Measurements from ENCODE around the gene TMEM252. TPM values are rescaled to one million over a fixed set of nuclear protein-coding genes. Genes with fewer than 3 reads are reported as not detected.

Gene TMEM252
- total RNA-seq, 3 donors from 2014 or later (not counting 1 experiment from before 2014, with no cell fraction given), result not detected

DNA sequence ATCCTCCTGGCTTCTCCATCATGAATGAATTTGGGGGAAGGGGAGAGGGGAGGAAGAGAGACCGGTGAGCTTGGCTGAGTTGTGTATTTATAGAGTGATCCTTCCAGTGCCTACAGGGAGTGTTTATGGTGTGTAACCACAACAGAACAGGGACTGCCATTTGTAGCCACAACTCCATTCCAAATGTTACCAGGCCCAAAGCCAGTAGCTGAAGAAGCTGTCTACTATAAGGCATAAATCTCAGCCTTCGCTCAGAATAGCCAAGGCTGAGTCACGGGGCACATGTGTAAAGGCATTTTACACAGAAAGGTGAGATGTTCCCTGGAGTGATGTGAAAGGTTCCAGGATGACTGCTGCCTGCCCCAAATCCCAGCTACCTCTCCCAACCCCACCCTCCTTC, 2.5 kb downstream of the TMEM252 start:
- no peak for ATAC-seq
- 92% methylated on average over 3 of the region's 3 CpGs for WGBS (ENCODE audit: insufficient coverage)
- no peak for DNase-seq
- H3K4me1 ChIP-seq (ENCODE audit: control insufficient read depth, insufficient read depth, low read length), result no peaks in the 10 kb centered on the region
- no peaks in the 10 kb centered on the region for H3K9me3 ChIP-seq (ENCODE audit: control insufficient read depth, insufficient read depth, low read length)
- H3K4me3 ChIP-seq (ENCODE audit: low read length), result no peak overlapping the region
- no peaks in the 10 kb centered on the region for H3K4me1 Mint-ChIP-seq
- H3K27me3 ChIP-seq (ENCODE audit: control insufficient read depth, insufficient read depth, low read length), result no peaks in the 10 kb centered on the region
- no peak overlapping the region for H3K4me3 Mint-ChIP-seq
- H3K9me3 Mint-ChIP-seq, result no peaks in the 10 kb centered on the region
- no peaks in the 10 kb centered on the region for H3K36me3 ChIP-seq (ENCODE audit: control insufficient read depth, insufficient read depth, low read length)
- TF ChIP-seq, protein P1, sequence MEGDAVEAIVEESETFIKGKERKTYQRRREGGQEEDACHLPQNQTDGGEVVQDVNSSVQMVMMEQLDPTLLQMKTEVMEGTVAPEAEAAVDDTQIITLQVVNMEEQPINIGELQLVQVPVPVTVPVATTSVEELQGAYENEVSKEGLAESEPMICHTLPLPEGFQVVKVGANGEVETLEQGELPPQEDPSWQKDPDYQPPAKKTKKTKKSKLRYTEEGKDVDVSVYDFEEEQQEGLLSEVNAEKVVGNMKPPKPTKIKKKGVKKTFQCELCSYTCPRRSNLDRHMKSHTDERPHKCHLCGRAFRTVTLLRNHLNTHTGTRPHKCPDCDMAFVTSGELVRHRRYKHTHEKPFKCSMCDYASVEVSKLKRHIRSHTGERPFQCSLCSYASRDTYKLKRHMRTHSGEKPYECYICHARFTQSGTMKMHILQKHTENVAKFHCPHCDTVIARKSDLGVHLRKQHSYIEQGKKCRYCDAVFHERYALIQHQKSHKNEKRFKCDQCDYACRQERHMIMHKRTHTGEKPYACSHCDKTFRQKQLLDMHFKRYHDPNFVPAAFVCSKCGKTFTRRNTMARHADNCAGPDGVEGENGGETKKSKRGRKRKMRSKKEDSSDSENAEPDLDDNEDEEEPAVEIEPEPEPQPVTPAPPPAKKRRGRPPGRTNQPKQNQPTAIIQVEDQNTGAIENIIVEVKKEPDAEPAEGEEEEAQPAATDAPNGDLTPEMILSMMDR (IDR thresholded peaks at IDR 0.05), result no peak
- H3K27ac Mint-ChIP-seq, result no peak overlapping the region
- intact Hi-C loops (cut with micrococcal nuclease), result no loop called here
- H3K27me3 Mint-ChIP-seq (ENCODE audit: low read depth in 2 of 2), result peaks cover 6 to 11% of the 10 kb centered on the region in 2 donors
- no peaks in the 10 kb centered on the region for H3K36me3 Mint-ChIP-seq
- no peak overlapping the region for H3K27ac ChIP-seq (ENCODE audit: low read length)

DNA sequence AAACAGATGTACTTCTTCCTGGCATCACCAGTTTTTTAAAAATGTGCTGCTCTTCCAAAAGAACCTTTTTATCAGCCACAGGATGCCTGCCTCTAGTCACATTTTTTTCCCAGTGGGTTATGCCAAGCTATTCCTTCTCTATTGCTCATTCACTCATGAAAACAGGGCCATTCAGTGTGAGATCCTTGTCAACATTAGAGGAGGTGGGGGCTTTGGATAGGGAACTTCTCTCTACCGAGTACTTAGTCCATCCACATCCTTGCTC, 3.1 kb downstream of the TMEM252 start:
- DNase-seq (no peak), ATAC-seq (no peak)
- H3K4me3 Mint-ChIP-seq, result no peak overlapping the region
- WGBS (ENCODE audit: insufficient coverage), result 91% methylated on average over 1 of the region's 1 CpG
- TF ChIP-seq, protein P1 (IDR thresholded peaks at IDR 0.05), result no peak
- H3K27ac Mint-ChIP-seq, result no peak overlapping the region
- no peaks in the 10 kb centered on the region for H3K9me3 Mint-ChIP-seq
- Histone ChIP-seq H3K36me3 (ENCODE audit: control insufficient read depth, insufficient read depth, low read length) (no peaks in the 10 kb centered on the region), H3K27me3 (ENCODE audit: control insufficient read depth, insufficient read depth, low read length) (no peaks in the 10 kb centered on the region), H3K9me3 (ENCODE audit: control insufficient read depth, insufficient read depth, low read length) (no peaks in the 10 kb centered on the region), H3K4me1 (ENCODE audit: control insufficient read depth, insufficient read depth, low read length) (no peaks in the 10 kb centered on the region), H3K4me3 (ENCODE audit: low read length) (no peak overlapping the region), H3K27ac (ENCODE audit: low read length) (no peak overlapping the region)
- intact Hi-C loops (cut with micrococcal nuclease), result no loop called here
- peaks cover 6 to 10% of the 10 kb centered on the region in 2 donors for H3K27me3 Mint-ChIP-seq (ENCODE audit: low read depth in 2 of 2)
- no peaks in the 10 kb centered on the region for H3K36me3 Mint-ChIP-seq
- H3K4me1 Mint-ChIP-seq, result no peaks in the 10 kb centered on the region

DNA sequence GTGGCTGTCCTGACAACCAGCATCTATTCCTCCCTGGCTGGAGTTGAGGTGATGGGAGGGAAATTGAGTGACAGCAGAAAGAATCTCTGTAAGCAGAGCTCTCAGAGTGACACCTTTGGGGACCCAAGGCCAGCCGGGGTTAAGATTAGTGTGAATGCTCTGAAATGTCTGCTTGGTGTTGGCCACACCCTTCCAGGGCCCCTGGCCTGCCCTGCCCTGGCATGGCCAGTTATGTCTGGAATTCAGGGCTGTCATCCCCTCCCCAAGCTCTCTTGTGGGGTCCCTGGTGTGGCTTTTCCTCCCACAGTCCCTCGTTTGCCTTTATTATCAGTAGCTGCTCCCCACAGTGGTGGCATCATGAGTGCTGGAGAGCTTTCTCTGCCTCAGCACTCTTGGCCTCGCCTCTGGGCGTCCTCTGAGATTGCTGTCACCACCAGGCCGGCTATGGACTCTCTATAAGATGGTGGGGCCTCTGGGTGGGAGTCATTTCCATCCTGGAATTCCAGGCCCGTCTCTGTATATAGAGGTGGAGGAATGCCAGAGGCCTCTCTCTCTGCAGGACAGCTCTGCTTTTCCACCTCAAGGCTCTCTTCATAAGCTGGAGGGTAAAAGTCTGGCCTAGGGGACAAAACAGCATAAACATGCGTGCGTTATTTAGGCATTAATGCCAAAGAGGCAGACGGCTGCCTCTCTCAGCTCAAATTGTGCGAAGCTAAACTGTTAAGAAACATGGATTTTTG, 3.6 kb downstream of the TMEM252 start:
- Mint-ChIP-seq H3K4me1 (no peaks in the 10 kb centered on the region), H3K36me3 (no peaks in the 10 kb centered on the region), H3K27me3 (ENCODE audit: low read depth in 2 of 2) (peaks cover 6 to 9% of the 10 kb centered on the region in 2 donors), H3K9me3 (no peaks in the 10 kb centered on the region), H3K27ac (no peak overlapping the region), H3K4me3 (no peak overlapping the region)
- no peak overlapping the region for H3K27ac ChIP-seq (ENCODE audit: low read length)
- DNase-seq, result no peak
- no peaks in the 10 kb centered on the region for H3K36me3 ChIP-seq (ENCODE audit: control insufficient read depth, insufficient read depth, low read length)
- no peaks in the 10 kb centered on the region for H3K9me3 ChIP-seq (ENCODE audit: control insufficient read depth, insufficient read depth, low read length)
- no peak for ATAC-seq
- H3K4me3 ChIP-seq (ENCODE audit: low read length), result no peak overlapping the region
- H3K4me1 ChIP-seq (ENCODE audit: control insufficient read depth, insufficient read depth, low read length), result no peaks in the 10 kb centered on the region
- H3K27me3 ChIP-seq (ENCODE audit: control insufficient read depth, insufficient read depth, low read length), result no peaks in the 10 kb centered on the region
- 85% methylated on average over 10 of the region's 10 CpGs for WGBS (ENCODE audit: insufficient coverage)
- TF ChIP-seq, protein P1 (IDR thresholded peaks at IDR 0.05), result no peak
- intact Hi-C loops (cut with micrococcal nuclease), result no loop called here

DNA sequence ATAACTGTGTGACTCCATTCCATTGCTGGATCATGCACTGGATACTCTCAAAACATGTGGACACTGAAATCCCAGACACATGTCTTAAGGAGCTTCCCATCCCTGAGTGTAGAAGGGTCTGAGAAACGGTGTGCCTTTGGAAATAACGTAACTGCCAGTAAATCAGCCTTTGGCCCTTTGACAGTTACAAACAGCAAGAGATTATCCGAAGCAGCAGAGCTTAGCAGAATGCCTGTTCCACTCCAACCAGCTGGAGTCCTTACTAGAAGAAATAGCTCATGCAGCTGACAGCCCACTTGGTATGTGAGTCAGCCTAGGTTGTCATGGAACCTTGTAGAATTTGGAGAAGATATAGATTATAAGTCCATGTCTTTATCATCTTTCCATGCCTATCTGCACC, 7.0 kb downstream of the TMEM252 start:
- Histone ChIP-seq H3K27me3 (ENCODE audit: control insufficient read depth, insufficient read depth, low read length) (no peaks in the 10 kb centered on the region), H3K27ac (ENCODE audit: low read length) (no peak overlapping the region), H3K36me3 (ENCODE audit: control insufficient read depth, insufficient read depth, low read length) (no peaks in the 10 kb centered on the region), H3K4me3 (ENCODE audit: low read length) (no peak overlapping the region), H3K9me3 (ENCODE audit: control insufficient read depth, insufficient read depth, low read length) (no peaks in the 10 kb centered on the region), H3K4me1 (ENCODE audit: control insufficient read depth, insufficient read depth, low read length) (no peaks in the 10 kb centered on the region)
- TF ChIP-seq, protein P1 (IDR thresholded peaks at IDR 0.05), result no peak
- Mint-ChIP-seq H3K27ac (no peak overlapping the region), H3K36me3 (no peaks in the 10 kb centered on the region), H3K27me3 (ENCODE audit: low read depth in 2 of 2) (peaks cover 0 to 3% of the 10 kb centered on the region in 2 donors), H3K4me1 (no peaks in the 10 kb centered on the region), H3K9me3 (no peaks in the 10 kb centered on the region), H3K4me3 (no peak overlapping the region)
- ATAC-seq (no peak), DNase-seq (no peak)
- 91% methylated on average over 3 of the region's 3 CpGs for WGBS (ENCODE audit: insufficient coverage)
- intact Hi-C loops (cut with micrococcal nuclease), result no loop called here
